B cell (primary cell): ENCODE results near the gene RAD21L1.

ENCODE experiments used
- EZH2 ChIP-seq: IDR thresholded peaks from 2 replicates; pipeline ENCODE4 v1.6.1; 2012; ENCODE audit warnings: borderline replicate concordance, low read depth, mild to moderate bottlenecking, moderate library complexity, low read length; ENCODE audit not compliant: insufficient read depth, poor library complexity, severe bottlenecking
- TF ChIP-seq, protein P1 (sequence below): fragments of 200-600 bp; IDR thresholded peaks from one replicate; pipeline ENCODE4 v1.8.0; 2022; ENCODE audit warnings: antibody characterized with exemption, mild to moderate bottlenecking

GRCh38 chr20:1210501-1210900 lies 15.3 kb upstream of the RAD21L1 start:
- TF ChIP-seq, protein P1, sequence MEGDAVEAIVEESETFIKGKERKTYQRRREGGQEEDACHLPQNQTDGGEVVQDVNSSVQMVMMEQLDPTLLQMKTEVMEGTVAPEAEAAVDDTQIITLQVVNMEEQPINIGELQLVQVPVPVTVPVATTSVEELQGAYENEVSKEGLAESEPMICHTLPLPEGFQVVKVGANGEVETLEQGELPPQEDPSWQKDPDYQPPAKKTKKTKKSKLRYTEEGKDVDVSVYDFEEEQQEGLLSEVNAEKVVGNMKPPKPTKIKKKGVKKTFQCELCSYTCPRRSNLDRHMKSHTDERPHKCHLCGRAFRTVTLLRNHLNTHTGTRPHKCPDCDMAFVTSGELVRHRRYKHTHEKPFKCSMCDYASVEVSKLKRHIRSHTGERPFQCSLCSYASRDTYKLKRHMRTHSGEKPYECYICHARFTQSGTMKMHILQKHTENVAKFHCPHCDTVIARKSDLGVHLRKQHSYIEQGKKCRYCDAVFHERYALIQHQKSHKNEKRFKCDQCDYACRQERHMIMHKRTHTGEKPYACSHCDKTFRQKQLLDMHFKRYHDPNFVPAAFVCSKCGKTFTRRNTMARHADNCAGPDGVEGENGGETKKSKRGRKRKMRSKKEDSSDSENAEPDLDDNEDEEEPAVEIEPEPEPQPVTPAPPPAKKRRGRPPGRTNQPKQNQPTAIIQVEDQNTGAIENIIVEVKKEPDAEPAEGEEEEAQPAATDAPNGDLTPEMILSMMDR = no peak
- TF ChIP-seq EZH2 = no peak
